Suprapubic skin (tissue), 4 donors: ENCODE results near the gene ZFHX2. TPM values are rescaled to one million over a fixed set of nuclear protein-coding genes. Genes with fewer than 3 reads are reported as not detected.

Source experiments
- DNase-seq, 2 donors: peaks; one replicate each; pipeline ENCODE4 v3.0.0-alpha.2; 2019; ENCODE audit warnings: low spot score in 2 of 2
- H3K27ac ChIP-seq: fragments of 200-600 bp; sonication (generic); one replicate; pipeline ENCODE4 v1.5.1; 2019
- H3K27me3 ChIP-seq: fragments of 200-600 bp; sonication (generic); one replicate; pipeline ENCODE4 v1.5.1; 2019
- H3K36me3 ChIP-seq: fragments of 200-600 bp; sonication (generic); one replicate; pipeline ENCODE4 v1.5.1; 2019
- H3K4me1 ChIP-seq: fragments of 200-600 bp; sonication (generic); one replicate; pipeline ENCODE4 v1.5.1; 2019
- H3K4me3 ChIP-seq: fragments of 200-600 bp; sonication (generic); one replicate; pipeline ENCODE4 v1.5.1; 2019; ENCODE audit warnings: mild to moderate bottlenecking
- H3K9me3 ChIP-seq: fragments of 200-600 bp; sonication (generic); one replicate; pipeline ENCODE4 v1.5.1; 2019
- EP300 ChIP-seq: sonication (generic); formaldehyde crosslinking; IDR thresholded peaks from one replicate; pipeline ENCODE4 v1.6.1; 2017; ENCODE audit warnings: antibody characterized with exemption
- POLR2A ChIP-seq, 2 donors: fragments of 450-650 bp; IDR thresholded peaks; one replicate each; pipeline ENCODE4 v1.6.1; 2017; ENCODE audit warnings: antibody characterized with exemption in 2 of 2, mild to moderate bottlenecking in 2 of 2, moderate library complexity in 2 of 2
- POLR2AphosphoS5 ChIP-seq, 3 donors: sonication (generic); formaldehyde crosslinking; IDR thresholded peaks; one replicate each; pipeline ENCODE4 v1.6.1; 2017; ENCODE audit warnings: antibody characterized with exemption in 3 of 3
- WGBS: methylation state at CpG from one replicate; pipeline ENCODE4 v1.1.5; 2018; 5-methylcytosine and 5-hydroxymethylcytosine counted together
- total RNA-seq, 4 donors: library from RNA; depleted of rRNA; stranded (reverse); fragments of >200 nt; gene quantifications; one replicate each; pipeline ENCODE4 v1.1.0, GENCODE V29; 2016
- TF ChIP-seq, protein P1 (sequence below), 2 donors: fragments of 200-600 bp in 1 of 2; fragments of 450-650 bp in 1 of 2; sonication (generic) in 1 of 2; IDR thresholded peaks; one replicate each; pipeline ENCODE4 v1.5.1; 2016 to 2019; ENCODE audit warnings: antibody characterized with exemption in 2 of 2, mild to moderate bottlenecking in 1 of 2, moderate library complexity in 1 of 2

ZFHX2 gene
- total RNA-seq, 4 donors from 2014 or later = 0.16 to 1.4 (median 0.56) TPM

DNA sequence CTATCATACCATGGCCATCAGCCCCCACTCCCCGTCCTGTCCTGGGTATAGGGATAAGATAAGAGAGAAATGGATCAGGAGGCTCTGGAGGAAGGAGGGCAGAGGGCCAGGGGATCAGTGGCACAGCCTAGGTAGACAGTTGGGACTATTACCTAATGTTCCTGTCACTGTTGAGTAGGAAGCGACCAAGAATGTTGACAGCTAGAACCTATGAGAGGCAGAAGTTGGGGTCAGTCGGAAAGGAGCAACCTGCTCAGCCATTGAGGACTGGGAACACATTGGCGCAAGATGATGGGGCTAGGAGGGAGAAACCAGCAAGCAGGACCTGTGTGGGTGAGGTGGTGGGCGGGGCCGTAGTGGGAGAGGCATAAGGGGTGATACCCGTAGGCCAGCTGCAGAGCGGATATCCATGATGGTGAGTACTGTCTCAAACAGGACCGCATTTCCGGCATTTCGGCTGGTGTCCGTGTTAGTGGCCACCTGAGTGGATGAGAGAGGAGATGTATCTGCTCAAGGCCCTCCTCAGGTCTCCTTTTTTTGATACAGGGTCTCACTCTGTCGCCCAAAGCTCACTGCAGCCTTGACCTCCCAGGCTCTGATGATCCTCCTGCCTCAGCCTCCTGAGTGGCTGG is 12.7 kb upstream of the ZFHX2 start:
- peaks cover 41% of the 10 kb centered on the region for H3K36me3 ChIP-seq
- H3K9me3 ChIP-seq = no peaks in the 10 kb centered on the region
- DNase-seq = no peak
- H3K4me3 ChIP-seq = no peak overlapping the region
- TF ChIP-seq EP300 (no peak), POLR2A (IDR thresholded peaks at IDR 0.05) (no peak), POLR2AphosphoS5 (IDR thresholded peaks at IDR 0.05) (no peak)
- TF ChIP-seq, protein P1, sequence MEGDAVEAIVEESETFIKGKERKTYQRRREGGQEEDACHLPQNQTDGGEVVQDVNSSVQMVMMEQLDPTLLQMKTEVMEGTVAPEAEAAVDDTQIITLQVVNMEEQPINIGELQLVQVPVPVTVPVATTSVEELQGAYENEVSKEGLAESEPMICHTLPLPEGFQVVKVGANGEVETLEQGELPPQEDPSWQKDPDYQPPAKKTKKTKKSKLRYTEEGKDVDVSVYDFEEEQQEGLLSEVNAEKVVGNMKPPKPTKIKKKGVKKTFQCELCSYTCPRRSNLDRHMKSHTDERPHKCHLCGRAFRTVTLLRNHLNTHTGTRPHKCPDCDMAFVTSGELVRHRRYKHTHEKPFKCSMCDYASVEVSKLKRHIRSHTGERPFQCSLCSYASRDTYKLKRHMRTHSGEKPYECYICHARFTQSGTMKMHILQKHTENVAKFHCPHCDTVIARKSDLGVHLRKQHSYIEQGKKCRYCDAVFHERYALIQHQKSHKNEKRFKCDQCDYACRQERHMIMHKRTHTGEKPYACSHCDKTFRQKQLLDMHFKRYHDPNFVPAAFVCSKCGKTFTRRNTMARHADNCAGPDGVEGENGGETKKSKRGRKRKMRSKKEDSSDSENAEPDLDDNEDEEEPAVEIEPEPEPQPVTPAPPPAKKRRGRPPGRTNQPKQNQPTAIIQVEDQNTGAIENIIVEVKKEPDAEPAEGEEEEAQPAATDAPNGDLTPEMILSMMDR (IDR thresholded peaks at IDR 0.05) = no peak
- 84% methylated on average over 13 of the region's 13 CpGs for WGBS
- peaks cover 34% of the 10 kb centered on the region for H3K4me1 ChIP-seq
- no peaks in the 10 kb centered on the region for H3K27me3 ChIP-seq
- H3K27ac ChIP-seq = no peak overlapping the region

DNA sequence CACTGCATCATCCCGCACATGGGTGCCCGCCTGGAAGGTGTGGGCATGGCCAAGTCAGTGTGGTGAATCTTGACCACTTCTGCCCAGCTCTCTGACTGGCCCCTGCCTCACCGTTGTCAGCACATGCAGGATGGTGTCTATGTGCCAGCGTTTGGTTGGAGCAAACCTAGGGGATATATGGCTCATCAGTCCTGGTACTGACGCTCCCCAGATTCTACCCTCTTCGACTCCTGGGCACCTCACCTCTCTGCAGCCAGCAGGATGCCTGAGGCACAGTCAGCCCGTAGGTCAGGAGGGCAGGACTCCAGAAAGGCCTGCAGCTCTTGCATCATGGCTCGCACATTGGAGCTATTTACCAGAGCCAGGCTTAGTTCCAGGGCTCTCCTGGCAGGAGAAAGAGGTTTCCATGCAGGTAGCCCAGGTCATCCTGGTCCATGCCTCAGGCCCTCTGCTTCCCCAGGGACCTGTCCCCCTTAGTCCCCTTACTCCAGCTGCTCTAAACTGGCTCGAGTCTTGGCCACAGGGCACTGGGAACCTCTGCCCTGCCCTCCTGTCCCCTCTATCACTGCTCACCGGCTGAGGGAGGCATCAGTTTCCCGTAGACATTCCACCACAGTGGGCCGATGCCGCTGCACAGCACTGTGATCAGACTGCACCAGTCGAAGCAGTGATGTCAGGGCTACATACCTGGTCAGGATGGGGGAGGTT is 12.1 kb upstream of the ZFHX2 start:
- Histone ChIP-seq H3K27me3 (no peaks in the 10 kb centered on the region), H3K9me3 (no peaks in the 10 kb centered on the region), H3K36me3 (peaks cover 48% of the 10 kb centered on the region), H3K4me1 (peaks cover 27% of the 10 kb centered on the region), H3K27ac (no peak overlapping the region), H3K4me3 (no peak overlapping the region)
- DNase-seq = no peak
- 78% methylated on average over 13 of the region's 14 CpGs for WGBS
- TF ChIP-seq POLR2AphosphoS5 (IDR thresholded peaks at IDR 0.05) = no peak
- TF ChIP-seq EP300 = no peak
- TF ChIP-seq, protein P1 (IDR thresholded peaks at IDR 0.05) = no peak
- no peak for TF ChIP-seq POLR2A (IDR thresholded peaks at IDR 0.05)

DNA sequence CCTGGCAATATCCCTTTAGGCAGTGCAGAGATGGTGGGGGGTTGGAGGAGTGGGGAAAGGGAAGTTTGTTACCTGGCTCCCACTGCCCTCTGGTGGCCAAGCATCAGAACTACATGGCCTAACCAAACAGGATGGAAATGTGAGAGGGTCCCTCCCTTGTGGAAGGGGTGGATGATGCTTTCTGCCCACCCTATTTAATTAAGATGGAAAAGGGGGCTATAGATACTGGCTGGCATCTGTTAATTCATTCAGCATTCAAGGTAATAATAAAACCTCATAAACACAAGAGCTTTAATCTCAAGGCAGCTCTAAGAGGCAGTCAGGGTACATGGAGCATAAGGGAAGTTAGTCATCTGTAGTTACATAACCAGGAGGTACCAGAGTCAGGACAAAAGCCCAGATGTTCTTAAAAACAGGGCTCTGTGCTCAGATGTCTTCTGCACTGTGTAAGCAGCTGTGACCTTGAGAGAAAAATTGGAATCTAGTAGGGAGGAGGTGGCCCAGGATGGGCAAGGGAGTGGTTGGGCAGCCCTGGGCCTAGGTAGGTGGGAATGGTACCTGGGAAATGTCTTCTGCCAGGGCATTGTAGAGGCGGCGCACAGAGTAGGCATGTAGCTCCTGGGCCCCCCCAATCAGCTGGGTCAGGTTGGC is 11.4 kb upstream of the ZFHX2 start:
- no peak overlapping the region for H3K27ac ChIP-seq
- no peak overlapping the region for H3K4me3 ChIP-seq
- 93% methylated on average over 2 of the region's 2 CpGs for WGBS
- DNase-seq = peak in 1 of 2 donors; percentile 67
- H3K9me3 ChIP-seq = no peaks in the 10 kb centered on the region
- H3K27me3 ChIP-seq = no peaks in the 10 kb centered on the region
- TF ChIP-seq POLR2AphosphoS5 (IDR thresholded peaks at IDR 0.05) = no peak
- TF ChIP-seq, protein P1 (IDR thresholded peaks at IDR 0.05) = peak; percentile 79 to 89
- H3K36me3 ChIP-seq = peaks cover 54% of the 10 kb centered on the region
- peaks cover 24% of the 10 kb centered on the region for H3K4me1 ChIP-seq

DNA sequence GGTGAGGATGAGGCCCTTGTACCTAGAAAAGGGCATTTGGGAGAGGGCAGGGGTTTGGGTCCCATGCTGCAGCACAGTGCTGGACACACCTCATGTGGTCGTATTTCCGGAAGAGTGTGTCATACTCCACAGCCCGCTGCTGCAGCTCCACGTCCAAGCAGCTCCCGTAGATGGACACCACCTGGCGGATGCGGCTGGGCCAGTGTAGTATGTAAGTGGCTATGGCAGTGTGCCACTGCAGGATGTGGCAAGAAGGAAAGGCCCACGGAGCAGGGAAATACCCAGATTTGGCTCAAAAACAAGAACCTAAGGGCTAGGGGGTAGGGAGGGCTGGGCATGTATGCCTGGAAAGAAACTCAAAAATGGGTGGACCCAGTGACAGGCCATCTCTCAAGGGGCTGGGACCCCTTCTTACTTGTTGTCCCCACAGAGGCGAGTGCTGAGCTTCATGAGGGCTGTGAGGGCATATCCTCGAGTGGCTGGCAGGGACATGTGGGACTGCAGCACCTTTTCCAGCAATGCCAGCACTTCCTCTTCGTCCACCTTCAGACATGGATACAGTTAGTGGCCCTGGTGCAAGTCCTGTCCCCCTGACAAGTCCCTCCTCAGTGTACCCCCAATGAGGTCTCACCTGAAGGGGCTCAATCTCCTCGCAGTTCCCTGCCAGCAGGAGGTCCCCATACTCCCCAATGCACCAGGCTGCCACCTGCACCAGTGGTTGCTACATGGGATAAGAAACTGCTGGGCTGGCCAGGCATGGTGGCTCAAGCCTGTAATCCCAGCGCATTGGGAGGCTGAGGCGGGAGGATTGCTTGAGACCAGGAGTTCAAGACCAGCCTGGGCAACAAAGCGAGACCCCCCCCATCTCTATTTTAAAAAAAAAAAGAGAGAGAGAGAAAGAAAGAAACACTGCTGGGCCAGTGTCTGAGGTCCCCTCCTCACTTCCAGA is 10.6 kb upstream of the ZFHX2 start:
- peaks cover 22% of the 10 kb centered on the region for H3K4me1 ChIP-seq
- TF ChIP-seq POLR2A (IDR thresholded peaks at IDR 0.05) (no peak), POLR2AphosphoS5 (IDR thresholded peaks at IDR 0.05) (no peak), EP300 (no peak)
- TF ChIP-seq, protein P1 (IDR thresholded peaks at IDR 0.05) = no peak
- 73% methylated on average over 12 of the region's 15 CpGs for WGBS
- H3K4me3 ChIP-seq = no peak overlapping the region
- peak in 1 of 2 donors; percentile 61 for DNase-seq
- no peaks in the 10 kb centered on the region for H3K9me3 ChIP-seq
- H3K27me3 ChIP-seq = no peaks in the 10 kb centered on the region
- peaks cover 54% of the 10 kb centered on the region for H3K36me3 ChIP-seq
- no peak overlapping the region for H3K27ac ChIP-seq
